ENCODE results near the gene TPR. TPM values are rescaled to one million over a fixed set of nuclear protein-coding genes. Genes with fewer than 3 reads are reported as not detected.
A peak's percentile ranks its signal among the peaks of the same experiment; 100 is the strongest.
"Not testable (repeated sequence)": the region's sequence is repeated elsewhere in the genome, so short reads cannot be mapped to it uniquely, and the experiment has no call there.

Gene TPR
- total RNA-seq, 1 donor from 2014 or later: 111 TPM

DNA sequence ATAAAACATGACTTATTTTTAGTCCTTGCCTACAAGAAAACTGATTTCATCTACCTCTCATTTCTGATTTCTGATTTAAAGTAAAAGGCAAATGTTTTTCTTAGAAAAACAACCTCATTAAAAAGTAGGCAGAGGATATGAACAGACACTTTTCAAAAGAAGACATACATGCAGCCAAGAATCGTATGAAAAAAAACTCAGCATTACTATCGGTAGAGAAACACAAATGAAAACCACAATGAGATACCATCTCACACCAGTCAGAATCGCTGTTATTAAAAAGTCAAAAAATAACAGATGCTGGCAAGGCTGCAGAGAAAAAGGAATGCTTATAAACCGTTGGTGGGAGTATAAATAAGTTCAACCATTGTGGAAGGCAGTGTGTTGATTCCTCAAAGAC is 16.8 kb upstream of the TPR start:
- peaks cover 12% of the 10 kb centered on the region for H3K36me3 Mint-ChIP-seq
- H3K4me1 Mint-ChIP-seq (ENCODE audit: unreplicated experiment): no peaks in the 10 kb centered on the region

GRCh38 chr1:186390925-186391324 is 15.9 kb upstream of the TPR start:
- Mint-ChIP-seq H3K36me3 (peaks cover 12% of the 10 kb centered on the region), H3K4me3 (no peak overlapping the region), H3K27me3 (no peaks in the 10 kb centered on the region), H3K4me1 (ENCODE audit: unreplicated experiment) (no peaks in the 10 kb centered on the region), H3K9me3 (no peaks in the 10 kb centered on the region), H3K27ac (no peak overlapping the region)
- no peak for TF ChIP-seq CTCF (conservative IDR thresholded peaks at IDR 0.05)
- no peak for DNase-seq (ENCODE audit: extremely low spot score, unreplicated experiment)

More for the DNA sequence above, 16.8 kb upstream of the TPR start:
- Mint-ChIP-seq H3K9me3 (no peaks in the 10 kb centered on the region), H3K27me3 (no peaks in the 10 kb centered on the region), H3K4me3 (no peak overlapping the region), H3K27ac (no peak overlapping the region)
- DNase-seq (ENCODE audit: extremely low spot score, unreplicated experiment): no peak
- no peak for TF ChIP-seq CTCF (conservative IDR thresholded peaks at IDR 0.05)

DNA sequence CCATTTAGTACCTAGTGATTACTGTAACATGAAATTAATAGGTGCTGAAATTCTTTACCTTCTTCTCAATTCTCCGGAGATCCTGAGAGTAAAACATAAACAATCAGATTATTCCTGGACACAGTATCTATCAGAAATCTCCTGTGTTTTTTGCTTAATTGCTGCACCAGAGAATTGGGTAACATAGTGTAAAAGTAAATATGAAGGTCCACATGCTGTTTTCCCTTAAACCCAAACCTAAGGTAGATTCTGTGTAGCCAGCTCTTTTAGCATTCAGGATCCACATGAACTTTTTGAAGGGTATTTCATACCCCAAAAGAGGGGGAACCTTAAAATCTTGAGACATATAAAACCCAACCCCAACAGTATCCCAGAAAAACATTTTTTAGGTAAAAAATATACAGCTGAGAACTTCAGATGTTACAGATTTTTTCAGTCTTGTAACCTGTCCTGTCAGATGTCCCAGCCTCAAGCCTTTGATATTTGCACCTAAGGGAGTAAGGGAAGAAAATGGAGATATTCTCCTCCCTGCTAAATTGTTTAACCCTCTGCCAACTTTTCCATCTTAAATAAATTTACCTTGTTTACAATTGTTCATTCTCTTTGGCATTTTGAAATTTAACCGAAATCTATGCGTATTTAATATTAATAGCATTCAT is 11.8 kb upstream of the TPR start:
- no peaks in the 10 kb centered on the region for H3K27me3 Mint-ChIP-seq
- H3K4me3 Mint-ChIP-seq: no peak overlapping the region
- peaks cover 11% of the 10 kb centered on the region for H3K36me3 Mint-ChIP-seq
- no peak overlapping the region for H3K27ac Mint-ChIP-seq
- DNase-seq (ENCODE audit: extremely low spot score, unreplicated experiment): no peak
- no peak for TF ChIP-seq CTCF (conservative IDR thresholded peaks at IDR 0.05)
- H3K9me3 Mint-ChIP-seq: no peaks in the 10 kb centered on the region
- no peaks in the 10 kb centered on the region for H3K4me1 Mint-ChIP-seq (ENCODE audit: unreplicated experiment)

GRCh38 chr1:186375929-186376319 is 871 bp upstream of the TPR start:
- no peaks in the 10 kb centered on the region for H3K27me3 Mint-ChIP-seq
- no peaks in the 10 kb centered on the region for H3K9me3 Mint-ChIP-seq
- H3K27ac Mint-ChIP-seq: peak overlapping the region; percentile 100
- H3K4me3 Mint-ChIP-seq: peak overlapping the region; percentile 100
- no peak for TF ChIP-seq CTCF (conservative IDR thresholded peaks at IDR 0.05)
- peaks cover 11% of the 10 kb centered on the region for H3K4me1 Mint-ChIP-seq (ENCODE audit: unreplicated experiment)
- peaks cover 21% of the 10 kb centered on the region for H3K36me3 Mint-ChIP-seq
- DNase-seq (ENCODE audit: extremely low spot score, unreplicated experiment): no peak

DNA sequence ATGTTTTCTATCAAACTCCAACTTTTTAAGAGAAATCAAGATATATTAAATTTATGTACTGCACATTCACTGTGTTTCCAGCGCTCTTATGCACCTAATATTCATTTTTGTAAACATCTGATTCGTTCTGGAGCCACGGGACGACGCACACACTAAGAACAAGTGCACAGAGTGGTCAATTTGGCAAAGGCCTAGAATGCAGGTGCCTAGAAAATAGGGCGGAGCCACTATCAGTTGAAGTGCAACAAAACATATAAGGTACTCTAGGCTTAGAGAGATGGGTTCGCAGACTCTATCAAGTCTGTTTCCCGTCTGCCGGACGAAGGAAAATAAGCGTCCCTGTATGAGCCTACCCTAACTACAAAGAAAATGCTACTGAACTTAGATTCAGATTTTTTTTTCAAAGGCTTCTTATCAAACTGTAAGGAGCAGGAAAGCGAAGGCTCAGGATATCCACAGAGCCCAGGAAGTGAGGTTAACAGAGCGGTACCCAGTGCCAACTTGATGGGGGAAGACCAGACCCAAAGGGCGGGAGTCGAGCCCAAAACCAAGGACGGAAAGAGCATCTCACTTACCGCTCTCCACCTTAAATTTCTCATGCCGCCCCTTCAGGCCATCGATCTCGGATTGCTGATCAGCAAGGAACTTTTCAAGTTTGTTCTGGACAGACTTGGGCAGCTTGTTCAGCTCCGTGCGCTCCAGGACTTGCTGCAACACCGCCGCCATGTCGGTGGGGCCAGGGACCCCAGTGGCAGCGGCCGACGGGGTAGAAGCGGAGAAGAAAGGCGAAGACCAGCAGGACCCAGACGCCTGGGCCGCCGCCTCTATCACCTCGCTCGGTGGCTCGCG is 526 bp downstream of the TPR start:
- peak overlapping the region; percentile 100 for H3K27ac Mint-ChIP-seq
- H3K4me1 Mint-ChIP-seq (ENCODE audit: unreplicated experiment): peaks cover 11% of the 10 kb centered on the region
- peak overlapping the region; percentile 100 for H3K4me3 Mint-ChIP-seq
- TF ChIP-seq CTCF (conservative IDR thresholded peaks at IDR 0.05): no peak
- H3K9me3 Mint-ChIP-seq: no peaks in the 10 kb centered on the region
- H3K27me3 Mint-ChIP-seq: no peaks in the 10 kb centered on the region
- DNase-seq (ENCODE audit: extremely low spot score, unreplicated experiment): no peak
- H3K36me3 Mint-ChIP-seq: peaks cover 20% of the 10 kb centered on the region

- not testable (repeated sequence) for H3K9me3 Mint-ChIP-seq; H3K4me1 Mint-ChIP-seq (ENCODE audit: unreplicated experiment); H3K27me3 Mint-ChIP-seq; H3K27ac Mint-ChIP-seq; DNase-seq (ENCODE audit: extremely low spot score, unreplicated experiment); H3K4me3 Mint-ChIP-seq
- peaks cover 45% of the 10 kb centered on the region for H3K36me3 Mint-ChIP-seq
Observed at GRCh38 chr1:186347837-186348691, 27.0 kb downstream of the TPR start.

Data from type B pancreatic cell (in vitro differentiated cells).